CD4-positive, alpha-beta T cell treated with Interleukin-17A for 4 hours (primary cell): ENCODE data around the gene PSMA6.
A peak's percentile ranks its signal among the peaks of the same experiment; 100 is the strongest.
"Not testable (repeated sequence)": the region's sequence is repeated elsewhere in the genome, so short reads cannot be mapped to it uniquely, and the experiment has no call there.

Source experiments
- DNase-seq: peaks from one replicate; pipeline ENCODE4 v3.0.0-alpha.2; 2020; ENCODE audit warnings: mixed read lengths

Gene PSMA6

DNA sequence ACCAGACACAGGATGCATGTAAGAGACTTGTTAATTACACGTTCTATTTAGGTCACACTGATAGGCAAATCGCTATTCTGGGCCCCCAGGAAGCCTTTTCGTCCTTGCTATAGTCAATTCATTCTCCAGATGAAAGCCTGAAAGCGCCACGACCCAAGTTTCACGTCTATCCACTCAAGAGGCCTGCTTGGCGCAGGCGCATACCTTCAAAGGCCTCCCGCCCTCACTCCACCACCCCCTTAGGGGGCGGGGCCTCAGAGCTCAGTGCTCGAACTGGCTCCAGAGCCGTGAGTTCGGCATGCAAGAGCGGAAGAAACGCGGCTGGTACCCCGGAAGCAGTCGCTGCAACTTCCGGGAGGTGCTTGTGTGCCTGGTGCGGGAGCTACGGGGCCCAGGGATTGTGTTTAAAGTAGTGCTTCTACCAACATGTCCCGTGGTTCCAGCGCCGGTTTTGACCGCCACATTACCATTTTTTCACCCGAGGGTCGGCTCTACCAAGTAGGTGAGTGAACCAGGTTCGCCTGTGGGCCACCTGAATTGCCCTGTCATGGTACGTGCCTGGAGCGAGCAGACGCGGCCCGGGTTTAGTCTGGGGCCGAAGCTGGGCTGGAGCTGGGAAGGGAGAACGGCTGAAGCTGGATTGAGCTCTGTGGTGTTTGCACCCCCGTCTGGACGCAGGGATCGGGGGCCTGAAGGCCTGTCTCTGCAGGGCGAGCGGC, at the start of gene PSMA6:
Gene PSMA6, plus strand, starts transcription at position 332 of the 719 bp plus-strand sequence. Its CDS starts 95 bp downstream, at position 427.
- peak; percentile 99 for DNase-seq

DNA sequence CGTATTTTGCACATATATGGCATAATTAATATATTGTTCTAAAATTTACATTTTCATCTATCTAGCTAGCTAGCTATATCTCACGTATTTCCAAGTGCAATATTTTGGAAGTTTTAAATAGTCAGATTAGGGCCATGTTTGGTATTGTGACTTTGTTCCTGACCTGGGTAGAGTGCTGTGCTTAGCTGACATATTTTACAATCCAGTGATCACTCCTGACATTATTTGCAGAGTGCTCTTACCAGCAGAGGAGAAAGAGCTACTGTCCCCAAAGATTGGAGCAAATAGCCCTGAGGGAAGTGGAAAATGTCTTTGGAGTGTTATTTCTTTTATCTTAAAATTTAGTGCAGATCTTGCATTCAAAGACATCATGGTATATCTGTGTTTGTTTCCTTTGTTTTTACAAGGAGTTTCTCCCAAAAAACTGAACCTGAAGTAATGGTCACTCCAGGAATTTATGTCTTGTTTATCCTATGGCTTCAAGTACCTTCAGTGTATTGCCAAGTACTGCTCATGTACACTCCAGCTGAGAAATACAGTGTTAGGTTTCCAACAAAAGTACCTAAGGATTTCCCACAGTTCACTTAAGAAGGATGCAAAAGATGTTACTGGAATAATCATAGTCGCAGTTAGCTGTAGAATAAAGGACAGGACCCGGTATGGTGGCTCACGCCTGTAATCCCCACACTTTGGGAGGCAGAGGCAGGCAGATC, 49.4 kb upstream of the PSMA6 start:
- no peak for DNase-seq

DNA sequence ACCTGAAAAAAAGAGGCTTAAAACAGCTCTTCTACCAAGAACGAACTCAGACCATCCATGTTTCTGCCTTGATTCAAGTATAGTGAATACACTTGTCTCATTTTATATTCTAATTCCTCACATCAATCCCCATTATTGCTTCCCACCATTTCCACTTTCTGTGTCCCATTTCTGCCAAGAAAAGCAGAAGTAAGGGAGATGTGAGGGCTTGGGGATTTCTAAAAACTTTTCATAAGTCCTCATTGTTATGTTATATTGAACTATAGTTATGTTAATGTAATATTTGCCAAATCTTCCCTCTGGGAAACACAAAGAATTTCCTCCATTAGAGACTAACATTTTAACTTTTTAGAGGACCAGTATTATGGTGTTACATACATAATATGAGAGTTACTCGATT, 48.2 kb upstream of the PSMA6 start:
- DNase-seq, result no peak

DNA sequence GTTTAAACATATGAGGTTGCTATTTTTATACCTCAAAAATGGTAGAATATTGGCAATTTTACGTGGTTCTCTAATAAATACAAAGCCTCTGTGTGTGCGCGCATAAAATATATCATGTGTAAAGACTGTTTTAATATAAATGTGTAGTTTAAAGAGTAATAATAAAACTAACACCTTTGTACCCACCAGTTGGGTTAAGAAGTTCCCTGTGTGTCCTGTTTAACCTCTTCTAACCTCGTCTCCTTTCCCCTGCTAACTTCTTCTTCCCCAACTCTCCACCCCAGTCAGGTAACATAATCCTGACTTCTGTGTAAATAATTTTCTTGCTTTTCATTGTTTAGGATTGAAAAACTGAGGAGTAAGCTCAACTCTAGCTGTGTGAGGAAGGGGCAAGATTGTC, 47.6 kb upstream of the PSMA6 start:
- no peak for DNase-seq

DNA sequence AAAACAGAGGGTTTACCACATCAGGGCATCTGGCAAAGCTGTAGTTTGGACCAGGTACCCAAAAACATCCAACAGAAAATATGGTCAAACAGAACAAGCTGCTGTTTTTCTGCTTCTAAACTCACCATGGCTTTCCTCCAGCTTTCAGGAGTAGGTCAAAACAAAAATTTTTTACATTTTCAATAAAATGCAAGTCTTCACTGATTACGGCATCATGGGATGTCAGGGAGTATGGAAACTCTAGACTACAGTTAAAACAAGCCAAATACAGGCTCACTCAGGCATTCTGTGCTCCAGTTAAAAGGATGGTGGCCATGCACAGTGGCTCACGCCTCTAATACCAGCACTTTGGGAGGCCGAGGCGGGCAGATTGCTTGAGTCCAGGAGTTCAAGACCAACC, 47.1 kb upstream of the PSMA6 start:
- DNase-seq, result no peak

DNA sequence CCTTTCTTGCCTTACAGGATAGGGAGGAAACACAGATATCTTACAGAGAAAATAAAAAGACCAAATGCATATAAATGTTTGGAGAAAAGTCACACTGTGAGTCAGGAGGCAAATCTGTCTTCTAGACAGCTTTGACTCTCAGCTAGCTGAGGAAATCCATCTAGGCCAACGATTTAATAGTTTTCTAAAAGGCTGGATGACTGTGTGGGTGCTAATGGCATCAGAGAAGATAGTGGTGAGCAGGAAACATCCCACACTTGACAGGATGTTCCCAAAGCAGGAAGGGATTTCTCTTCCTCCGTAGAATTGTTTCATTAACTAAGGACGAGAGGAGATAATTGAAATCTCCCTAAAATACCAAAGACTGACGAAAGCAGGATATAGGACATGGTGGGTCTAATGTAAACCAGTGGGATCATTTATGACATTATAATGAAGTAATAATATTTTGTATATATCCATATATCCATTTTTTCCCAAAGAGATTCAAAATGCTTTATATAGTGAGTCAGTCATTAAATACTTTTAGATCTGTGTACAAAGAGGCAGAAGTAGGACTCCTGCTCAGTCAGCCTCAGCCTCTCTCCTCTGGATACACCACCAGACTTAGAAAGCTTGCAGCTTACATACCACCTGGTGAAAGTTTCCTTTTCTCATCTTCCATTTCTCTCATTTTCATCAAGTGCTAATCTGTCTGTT, 44.3 kb upstream of the PSMA6 start:
- no peak for DNase-seq

DNA sequence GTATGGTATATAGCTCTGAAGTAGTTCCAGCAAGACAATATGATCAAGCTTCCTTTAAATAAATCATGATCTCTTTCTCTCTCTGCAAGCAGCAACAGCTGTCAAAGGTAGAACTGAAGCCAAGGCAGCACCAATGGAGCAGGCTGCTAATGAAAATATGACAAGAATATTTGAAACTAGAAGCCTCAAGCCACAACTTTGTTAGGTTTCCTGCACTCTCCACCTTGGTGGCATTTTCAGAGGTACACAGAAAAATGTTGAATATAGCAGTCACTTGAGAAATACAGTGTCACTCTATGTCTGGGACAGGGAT, 43.8 kb upstream of the PSMA6 start:
- DNase-seq, result no peak

DNA sequence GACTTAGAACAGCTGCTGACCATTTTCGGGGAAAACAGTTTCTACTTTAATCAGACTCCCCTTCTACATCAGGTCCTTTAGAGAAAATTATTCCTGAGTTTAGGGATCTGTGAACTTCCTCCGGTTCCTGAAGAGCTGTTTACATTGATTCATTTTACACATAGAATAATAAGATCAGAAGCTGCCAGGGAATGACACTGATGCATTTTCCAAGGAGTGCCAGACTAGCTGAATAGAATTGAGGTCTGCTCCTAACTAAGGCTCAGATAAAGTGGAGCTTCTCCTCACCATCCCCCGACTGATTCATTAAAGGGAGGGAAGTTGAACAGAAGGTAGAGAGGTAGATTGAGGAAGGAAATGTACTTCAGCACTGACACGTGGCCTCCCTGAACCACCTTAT, 41.9 kb upstream of the PSMA6 start:
- no peak for DNase-seq

DNA sequence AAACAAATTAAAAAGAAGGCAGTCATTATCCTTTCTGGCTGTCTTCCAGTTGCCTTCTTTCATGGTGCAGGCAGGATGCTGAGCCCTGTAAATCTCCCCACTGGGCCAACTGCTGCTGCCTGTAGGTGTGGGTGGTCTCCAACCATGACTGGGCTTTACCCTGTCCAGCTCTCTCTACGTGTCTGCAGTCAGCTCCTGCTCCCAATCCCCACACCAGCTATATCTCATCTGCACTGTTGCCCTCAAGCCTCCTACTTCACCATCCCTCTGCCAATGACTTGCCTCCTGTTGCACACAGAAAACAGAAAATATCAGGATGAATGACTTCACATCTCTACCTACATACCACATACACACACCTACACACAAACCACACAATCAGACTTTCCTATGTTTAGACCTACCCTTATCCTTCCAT, 39.7 kb upstream of the PSMA6 start:
- no peak for DNase-seq

DNA sequence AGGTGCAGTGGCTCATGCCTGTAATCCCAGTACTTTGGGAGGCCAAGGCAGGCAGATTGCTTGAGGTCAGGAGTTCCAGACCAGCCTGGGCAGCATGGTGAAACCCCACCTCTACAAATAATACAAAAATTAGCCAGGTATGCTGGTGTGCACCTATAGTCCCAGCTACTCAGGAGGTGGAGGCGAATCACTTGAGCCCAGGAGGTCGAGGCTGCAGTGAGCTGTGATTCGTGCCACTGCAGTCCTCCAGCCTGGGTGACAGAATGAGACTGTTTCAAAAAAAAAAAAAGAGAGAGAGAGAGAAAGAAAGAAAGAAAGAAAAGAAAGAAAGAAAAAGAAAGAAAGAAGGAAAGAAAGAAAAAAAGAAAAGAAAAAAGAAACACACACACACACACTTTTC, 39.1 kb upstream of the PSMA6 start:
- not testable (repeated sequence) for DNase-seq

DNA sequence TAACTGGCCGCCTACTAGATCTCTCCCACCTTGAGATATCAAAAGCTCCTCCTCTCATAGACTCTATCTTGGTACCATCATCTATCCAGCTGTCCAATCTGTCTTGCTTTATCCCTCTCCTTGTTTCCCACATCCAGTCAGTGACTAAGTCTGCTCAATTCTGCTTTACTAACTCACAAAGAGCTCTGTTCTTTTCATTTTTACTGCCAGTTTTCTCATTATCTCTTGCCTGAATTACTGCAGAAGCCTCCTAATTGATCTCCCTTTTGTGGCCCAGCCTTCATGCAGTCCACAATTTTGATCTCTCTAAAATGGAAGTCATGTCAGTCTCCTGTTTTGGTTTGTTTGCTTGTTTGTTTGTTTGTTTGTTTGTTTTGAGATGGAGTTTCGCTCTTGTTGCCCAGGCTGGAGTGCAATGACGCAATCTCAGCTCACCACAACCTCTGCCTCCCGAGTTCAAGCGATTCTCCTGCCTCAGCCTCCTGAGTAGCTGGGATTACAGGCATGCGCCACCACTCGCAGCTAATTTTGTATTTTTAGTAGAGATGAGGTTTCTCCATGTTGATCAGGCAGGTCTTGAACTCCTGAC, 38.1 kb upstream of the PSMA6 start:
- not testable (repeated sequence) for DNase-seq

DNA sequence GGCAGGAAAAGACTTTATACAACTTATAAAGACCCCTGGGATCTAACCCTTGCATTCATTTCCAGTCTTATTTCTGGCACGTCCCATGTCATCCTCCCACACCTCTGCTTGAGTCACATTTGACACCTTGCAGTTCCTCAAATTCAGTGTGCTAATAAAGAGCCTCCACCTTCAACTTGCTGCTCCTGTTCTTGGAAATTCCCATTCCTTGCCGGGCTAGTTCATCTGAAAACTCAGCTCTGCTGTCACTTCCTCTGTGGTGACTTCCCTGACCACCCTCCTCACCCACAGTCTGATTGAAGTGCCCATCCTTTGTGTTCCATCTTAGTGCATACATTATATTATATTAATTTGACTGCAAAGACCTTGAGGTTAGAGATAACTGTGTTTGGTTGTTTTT, 37.4 kb upstream of the PSMA6 start:
- no peak for DNase-seq

DNA sequence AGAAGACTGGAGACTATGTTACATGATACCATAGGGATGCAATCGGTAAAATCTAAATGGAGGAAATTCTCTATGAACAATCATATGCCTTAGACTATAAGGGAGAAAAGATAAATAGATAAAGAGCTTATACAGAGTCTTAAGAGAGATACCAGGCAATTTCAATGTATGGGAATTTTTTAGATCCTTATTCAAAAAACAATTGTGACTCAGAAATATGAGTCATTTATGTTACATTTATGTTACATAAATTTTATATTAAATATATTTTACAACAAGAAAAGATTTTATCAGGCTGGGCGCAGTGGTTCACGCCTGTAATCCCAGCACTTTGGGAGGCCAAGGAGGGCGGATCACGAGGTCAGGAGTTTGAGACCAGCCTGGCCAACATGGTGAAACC, 36.5 kb upstream of the PSMA6 start:
- no peak for DNase-seq

DNA sequence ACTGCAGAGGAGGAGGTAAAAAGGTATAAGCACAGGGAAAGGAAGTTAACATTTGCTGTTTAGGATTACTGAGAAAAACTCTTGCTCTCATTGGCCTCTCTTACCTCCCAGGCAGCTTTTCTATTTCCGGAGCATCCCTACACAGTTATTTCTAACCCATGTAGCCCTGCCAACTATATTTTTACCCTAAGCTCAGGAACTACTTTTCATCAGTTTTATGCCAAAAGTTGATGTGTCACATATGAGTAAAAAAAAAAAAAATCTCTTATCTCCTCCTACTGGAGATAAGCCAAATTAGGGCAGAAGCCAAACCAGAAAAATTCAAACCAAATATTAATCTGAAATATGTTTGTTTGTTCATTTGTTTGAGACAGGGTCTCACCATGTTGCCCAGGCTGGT, 34.4 kb upstream of the PSMA6 start:
- DNase-seq, result no peak

DNA sequence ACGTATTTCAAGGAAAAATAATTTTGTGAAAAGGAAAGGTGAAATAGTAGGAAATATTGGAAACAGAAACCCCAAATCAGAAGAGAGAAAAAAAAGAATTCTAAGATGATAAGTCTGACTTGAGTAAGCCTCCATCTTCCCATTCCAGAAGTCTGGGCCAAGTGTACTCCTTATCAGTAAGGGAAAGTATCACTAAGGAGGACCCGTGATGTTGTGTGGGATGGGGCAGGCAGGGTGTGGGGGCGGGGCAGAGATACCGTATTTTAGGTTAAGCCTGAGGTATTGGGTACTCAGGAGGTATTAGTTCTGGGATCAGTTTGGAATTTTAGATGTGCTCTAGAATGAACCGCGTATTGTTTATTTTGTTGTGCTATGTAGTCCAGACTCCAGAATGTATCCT, 33.8 kb upstream of the PSMA6 start:
- DNase-seq, result no peak

DNA sequence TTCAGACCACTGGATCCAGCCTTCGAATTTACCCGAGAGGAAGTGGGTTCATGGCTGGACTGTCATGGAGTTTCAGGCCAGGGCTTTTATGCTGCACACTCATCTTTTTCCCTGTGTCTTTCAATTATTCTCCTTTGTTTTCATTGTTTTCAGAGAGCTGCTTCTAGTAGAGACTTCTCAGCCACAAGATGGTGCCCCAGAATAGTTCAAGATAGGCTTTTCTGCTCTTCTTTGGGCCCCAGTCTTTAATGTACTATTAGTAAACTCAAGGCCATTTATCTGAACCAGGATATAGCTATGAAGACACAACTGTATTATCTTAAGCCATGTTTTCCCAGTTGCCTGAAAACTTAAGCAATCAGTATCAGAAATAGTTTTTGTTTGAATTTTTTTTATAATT, 30.4 kb upstream of the PSMA6 start:
- DNase-seq, result peak; percentile 6

DNA sequence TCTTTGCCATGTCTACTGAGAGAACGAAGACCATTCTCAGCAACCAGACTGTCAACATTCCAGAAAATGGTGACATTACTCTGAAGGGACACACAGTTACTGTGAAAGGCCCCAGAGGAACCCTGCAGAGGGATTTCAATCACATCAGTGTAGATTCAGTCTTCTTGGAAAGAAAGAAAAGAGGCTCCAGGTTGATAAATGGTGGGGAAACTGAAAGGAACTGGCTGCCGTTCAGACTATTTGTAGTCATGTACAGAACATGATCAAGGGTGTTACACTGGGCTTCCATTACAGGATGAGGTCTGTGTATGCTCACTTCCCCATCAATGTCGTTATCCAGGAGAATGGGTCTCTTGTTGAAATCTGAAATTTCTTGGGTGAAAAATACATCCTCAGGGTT, 29.7 kb upstream of the PSMA6 start:
- no peak for DNase-seq

DNA sequence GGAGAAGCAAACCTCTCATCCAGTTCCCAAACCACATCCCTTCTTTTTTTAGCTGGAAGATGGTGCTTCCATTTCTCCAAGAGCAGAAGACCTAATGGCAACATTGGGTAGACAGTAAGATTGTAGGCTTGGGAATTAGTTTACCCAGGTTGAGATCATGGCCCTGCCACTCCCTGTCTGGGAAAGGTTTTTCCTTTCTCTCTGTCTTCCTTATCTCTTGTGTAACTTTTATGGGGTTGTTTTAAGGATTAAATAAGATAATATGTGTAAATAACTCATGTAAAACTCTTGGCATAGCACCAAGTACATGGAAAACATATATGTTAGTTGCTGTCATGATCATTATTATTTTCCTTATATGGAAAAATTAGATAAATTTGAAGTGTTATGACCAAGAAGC, 23.2 kb upstream of the PSMA6 start:
- DNase-seq, result no peak

DNA sequence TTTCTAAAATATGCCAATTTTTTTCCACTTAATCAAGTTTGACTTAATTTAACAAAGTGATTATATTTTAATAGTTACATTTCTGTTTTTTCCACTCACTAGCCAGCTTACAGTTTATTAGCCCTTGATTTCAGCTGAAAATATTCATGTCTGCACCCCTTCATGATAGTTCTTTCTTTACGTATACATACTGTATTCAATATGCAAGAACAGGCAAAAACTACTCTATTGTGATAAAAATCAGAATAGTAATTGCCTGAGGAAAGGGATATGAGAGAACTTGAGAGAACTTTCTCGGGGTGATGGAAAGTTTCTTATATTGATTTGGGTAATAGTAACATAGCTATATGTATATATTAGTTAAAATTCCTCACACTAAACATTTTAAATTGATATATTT, 17.4 kb upstream of the PSMA6 start:
- DNase-seq, result no peak

DNA sequence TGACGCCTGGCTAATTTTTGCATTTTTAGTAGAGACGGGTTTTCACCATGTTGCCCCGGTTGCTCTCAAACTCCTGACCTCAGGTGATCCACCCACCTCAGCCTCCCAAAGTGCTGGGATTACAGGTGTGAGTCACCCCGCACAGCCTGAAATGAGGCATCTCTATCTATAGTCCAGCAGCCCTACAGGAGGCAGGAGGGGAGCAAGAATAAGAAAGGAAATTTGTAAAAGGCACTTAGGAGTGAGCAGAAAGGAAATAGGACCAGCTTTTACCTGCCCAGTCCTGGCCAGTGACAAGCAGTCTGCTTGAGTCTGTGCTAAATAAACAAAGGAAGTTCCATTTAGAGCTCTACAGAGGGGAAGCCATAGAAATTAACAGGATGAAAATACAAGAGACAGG, 15.0 kb upstream of the PSMA6 start:
- no peak for DNase-seq

DNA sequence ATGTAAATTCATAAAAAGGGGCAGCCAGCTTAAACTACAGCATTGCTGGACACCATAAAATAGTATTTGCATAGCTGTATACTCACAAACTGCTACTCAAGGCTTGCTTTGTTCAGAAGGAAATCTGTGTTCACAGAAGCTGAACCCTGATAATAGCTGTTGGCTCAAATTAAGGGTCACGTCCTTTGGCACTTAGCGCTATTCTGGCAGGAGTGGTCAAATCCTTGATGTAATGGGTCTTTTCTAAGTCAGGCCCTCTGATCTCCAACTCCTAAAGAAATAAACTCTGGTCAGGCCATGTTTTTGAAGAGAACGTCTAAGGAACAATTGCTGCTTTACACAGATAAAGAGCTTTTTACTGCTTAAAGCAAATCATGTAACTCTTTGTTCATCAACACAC, 12.8 kb upstream of the PSMA6 start:
- DNase-seq, result no peak

DNA sequence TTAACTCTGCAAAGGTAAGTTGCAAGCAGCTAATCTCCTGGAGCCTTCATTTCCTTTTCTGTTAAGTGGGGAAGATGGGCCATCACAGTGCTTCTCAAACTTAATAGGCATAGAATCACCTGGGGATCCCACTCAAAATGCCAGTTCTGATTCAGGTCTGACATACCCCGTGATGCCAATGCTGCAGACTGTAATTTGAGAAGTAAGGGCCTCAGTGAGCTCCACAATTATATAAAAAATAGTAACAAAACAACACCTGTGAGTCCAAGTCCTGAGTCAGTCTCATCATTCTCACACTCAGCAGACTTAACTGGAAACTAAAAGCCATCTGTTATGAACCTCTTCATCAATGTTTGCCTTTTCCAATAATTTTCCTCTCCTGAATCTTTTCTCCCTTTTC, 10.8 kb upstream of the PSMA6 start:
- no peak for DNase-seq

DNA sequence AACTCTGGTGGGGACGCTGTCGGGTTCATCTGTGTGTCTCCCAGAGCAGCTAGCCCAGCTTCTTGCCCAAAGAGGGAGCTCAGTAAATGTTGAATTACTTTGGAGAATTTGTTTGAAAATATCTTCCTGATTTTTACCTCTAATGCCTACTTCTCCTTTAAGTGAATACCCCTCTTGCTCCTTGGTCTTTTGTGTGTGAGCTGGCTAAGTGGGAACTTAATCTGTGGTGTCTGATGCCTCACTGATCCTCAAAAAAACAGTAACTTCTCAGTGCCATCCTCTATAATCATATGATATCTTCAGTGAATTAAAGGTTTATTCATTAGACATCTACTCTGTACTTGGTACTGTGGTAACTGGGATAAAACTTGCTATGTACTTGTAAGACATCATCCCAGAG, 7.7 kb upstream of the PSMA6 start:
- DNase-seq, result no peak
